ENCODE results near the gene CTSW. TPM values are rescaled to one million over a fixed set of nuclear protein-coding genes. Genes with fewer than 3 reads are reported as not detected.

The CTSW gene
- total RNA-seq, 4 donors from 2014 or later = 0.20 to 0.49 (median 0.32) TPM; not detected in 1

DNA sequence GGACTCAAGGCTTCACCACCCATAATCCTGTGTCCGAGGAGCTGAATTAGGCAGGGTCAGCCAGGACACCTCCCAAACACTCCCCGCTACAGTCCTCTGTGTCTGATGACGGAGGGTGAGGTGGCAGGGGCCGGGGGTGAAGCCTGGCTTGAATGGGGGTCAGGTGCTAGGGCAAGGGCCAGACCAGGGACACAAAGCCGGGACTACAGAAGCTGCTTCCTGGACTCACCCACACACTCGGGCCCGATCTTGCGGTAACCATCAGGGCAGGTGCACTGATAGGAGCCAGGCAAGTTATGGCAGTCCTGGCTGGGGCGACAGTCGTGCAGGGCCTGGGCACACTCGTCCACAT is 9.4 kb upstream of the CTSW start:
- Histone ChIP-seq H3K4me3 (no peak overlapping the region), H3K27ac (peak overlapping the region in 1 of 4 donors; percentile 83), H3K27me3 (no peaks in the 10 kb centered on the region), H3K9me3 (no peaks in the 10 kb centered on the region), H3K36me3 (peaks cover 0 to 18% of the 10 kb centered on the region in 2 donors), H3K4me1 (peaks cover 0 to 19% of the 10 kb centered on the region in 2 donors)
- DNase-seq = no peak
- intact Hi-C loops (cut with DNase I; ENCODE audit: low total_unique reads) (no loop called here), in situ Hi-C loops (cut with MboI; ENCODE audit: low sequenced_read_pairs in 4 of 4) (no loop called here)
- TF ChIP-seq, protein P1, sequence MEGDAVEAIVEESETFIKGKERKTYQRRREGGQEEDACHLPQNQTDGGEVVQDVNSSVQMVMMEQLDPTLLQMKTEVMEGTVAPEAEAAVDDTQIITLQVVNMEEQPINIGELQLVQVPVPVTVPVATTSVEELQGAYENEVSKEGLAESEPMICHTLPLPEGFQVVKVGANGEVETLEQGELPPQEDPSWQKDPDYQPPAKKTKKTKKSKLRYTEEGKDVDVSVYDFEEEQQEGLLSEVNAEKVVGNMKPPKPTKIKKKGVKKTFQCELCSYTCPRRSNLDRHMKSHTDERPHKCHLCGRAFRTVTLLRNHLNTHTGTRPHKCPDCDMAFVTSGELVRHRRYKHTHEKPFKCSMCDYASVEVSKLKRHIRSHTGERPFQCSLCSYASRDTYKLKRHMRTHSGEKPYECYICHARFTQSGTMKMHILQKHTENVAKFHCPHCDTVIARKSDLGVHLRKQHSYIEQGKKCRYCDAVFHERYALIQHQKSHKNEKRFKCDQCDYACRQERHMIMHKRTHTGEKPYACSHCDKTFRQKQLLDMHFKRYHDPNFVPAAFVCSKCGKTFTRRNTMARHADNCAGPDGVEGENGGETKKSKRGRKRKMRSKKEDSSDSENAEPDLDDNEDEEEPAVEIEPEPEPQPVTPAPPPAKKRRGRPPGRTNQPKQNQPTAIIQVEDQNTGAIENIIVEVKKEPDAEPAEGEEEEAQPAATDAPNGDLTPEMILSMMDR (IDR thresholded peaks at IDR 0.05 in 4 of 5, conservative IDR thresholded peaks at IDR 0.05 in 1 of 5) = no peak
- TF ChIP-seq POLR2A (IDR thresholded peaks at IDR 0.05) = no peak
- no peak for ATAC-seq

GRCh38 chr11:65870706-65871681 is 8.6 kb upstream of the CTSW start:
- Histone ChIP-seq H3K27me3 (no peaks in the 10 kb centered on the region), H3K27ac (peak overlapping the region; percentile 80 to 87 (median 82)), H3K4me1 (peaks cover 0 to 19% of the 10 kb centered on the region in 2 donors), H3K36me3 (peaks cover 0 to 11% of the 10 kb centered on the region in 2 donors), H3K9me3 (no peaks in the 10 kb centered on the region), H3K4me3 (no peak overlapping the region)
- TF ChIP-seq, protein P1 (IDR thresholded peaks at IDR 0.05 in 4 of 5, conservative IDR thresholded peaks at IDR 0.05 in 1 of 5) = no peak
- no peak for TF ChIP-seq POLR2A (IDR thresholded peaks at IDR 0.05)
- in situ Hi-C loops (cut with MboI; ENCODE audit: low sequenced_read_pairs in 4 of 4) = no loop called here
- ATAC-seq (no peak), DNase-seq (no peak)
- intact Hi-C loops (cut with DNase I; ENCODE audit: low total_unique reads) = no loop called here

DNA sequence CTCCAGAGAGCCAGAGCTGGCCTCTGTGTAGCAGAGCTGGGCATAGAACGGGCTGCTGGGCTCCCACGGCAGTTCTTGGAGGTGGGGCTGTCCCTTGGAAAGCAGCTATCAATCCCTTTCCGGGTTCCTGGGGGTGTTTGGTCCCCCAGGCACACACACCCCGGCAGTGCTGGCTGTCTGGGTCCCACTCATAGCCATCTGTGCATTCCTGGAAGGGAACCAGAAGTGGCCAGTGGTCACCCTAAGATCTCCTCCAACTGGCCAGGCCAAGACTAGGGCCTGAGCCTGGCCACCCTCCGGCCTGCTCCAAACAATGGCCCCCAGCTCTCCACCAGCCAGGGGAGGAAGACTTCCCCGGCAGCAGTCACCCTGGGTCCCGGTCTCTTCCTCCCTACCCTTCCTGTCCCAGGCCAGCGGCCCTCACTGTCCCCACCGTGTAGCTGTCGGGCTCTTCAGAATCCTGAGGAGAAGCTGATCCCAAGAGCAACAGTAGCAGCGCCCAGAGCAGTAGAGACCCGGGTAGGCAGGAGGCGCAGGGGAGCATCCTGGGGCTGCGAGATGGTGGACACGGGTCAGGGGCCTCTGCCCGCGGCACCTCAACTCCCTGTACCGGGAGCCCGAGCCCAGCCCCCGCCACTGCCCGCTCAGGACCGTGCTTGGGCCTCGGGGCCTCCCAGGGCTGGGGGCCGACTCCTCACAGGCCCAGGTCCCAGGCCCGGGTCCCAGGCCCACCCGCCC is 7.7 kb upstream of the CTSW start:
- TF ChIP-seq, protein P1 (IDR thresholded peaks at IDR 0.05 in 4 of 5, conservative IDR thresholded peaks at IDR 0.05 in 1 of 5) = peak in 1 of 5 experiments; percentile 8
- TF ChIP-seq POLR2A (IDR thresholded peaks at IDR 0.05) = no peak
- intact Hi-C loops (cut with DNase I; ENCODE audit: low total_unique reads) (no loop called here), in situ Hi-C loops (cut with MboI; ENCODE audit: low sequenced_read_pairs in 4 of 4) (no loop called here)
- no peaks in the 10 kb centered on the region for H3K27me3 ChIP-seq
- H3K4me1 ChIP-seq = peaks cover 0 to 19% of the 10 kb centered on the region in 2 donors
- H3K4me3 ChIP-seq = peak overlapping the region; percentile 54 to 63 (median 60)
- H3K36me3 ChIP-seq = peaks cover 0 to 1% of the 10 kb centered on the region in 2 donors
- DNase-seq (no peak), ATAC-seq (peak; percentile 5 to 18)
- H3K9me3 ChIP-seq = no peaks in the 10 kb centered on the region
- H3K27ac ChIP-seq = peak overlapping the region; percentile 80 to 87 (median 82)

DNA sequence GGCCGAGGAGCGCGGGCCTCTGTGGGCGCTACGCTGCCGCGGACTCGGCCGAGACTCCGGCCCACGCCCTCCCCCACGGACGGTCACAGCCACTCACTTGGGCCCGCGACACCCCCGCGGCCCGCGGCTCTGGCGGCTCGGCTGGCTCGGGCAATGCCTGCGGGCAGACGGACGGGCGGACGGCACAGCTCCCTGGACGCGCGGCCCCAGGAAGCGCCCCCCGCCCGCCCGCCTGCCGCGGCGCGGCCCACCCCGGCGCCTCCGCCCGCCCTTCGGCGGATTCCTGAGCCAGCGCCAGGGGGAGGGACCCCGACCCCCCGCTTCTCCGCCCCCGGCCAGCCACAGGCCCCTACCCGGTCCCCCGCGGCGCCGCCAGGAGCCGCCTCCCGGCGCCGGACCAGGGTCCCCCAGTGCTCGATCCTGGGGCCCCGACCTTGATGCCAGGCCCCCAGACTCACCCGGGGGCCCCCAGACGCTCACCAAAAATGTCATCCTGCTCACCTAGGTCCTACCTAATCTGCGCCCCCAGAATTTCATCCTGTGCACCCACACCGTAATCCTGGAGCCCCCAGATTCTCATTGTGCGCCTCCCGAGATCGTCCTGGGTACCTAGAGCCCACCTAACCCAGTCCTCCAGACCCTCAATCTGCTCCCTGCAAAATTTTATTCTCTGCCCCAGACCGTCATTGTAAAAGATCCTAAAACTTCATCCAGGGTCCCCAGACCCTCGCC is 6.9 kb upstream of the CTSW start, which contains the start of gene EFEMP2:
Gene EFEMP2 (minus strand): TSS at position 215 of the 732 bp plus-strand sequence. CDS start 446 bp downstream, outside the sequence.
- ATAC-seq (peak; percentile 12 to 21), DNase-seq (no peak)
- in situ Hi-C loops (cut with MboI; ENCODE audit: low sequenced_read_pairs in 4 of 4) (no loop called here), intact Hi-C loops (cut with DNase I; ENCODE audit: low total_unique reads) (loop anchor here (1.0 kb wide), 3 partner anchors 12 to 89 kb away; partner anchors contain the start of genes FIBP, MUS81 and SART1)
- H3K4me1 ChIP-seq = peaks cover 0 to 19% of the 10 kb centered on the region in 2 donors
- peak within 1 kb of the TSS; percentile 80 to 87 (median 82) for H3K27ac ChIP-seq
- no peaks in the 10 kb centered on the region for H3K9me3 ChIP-seq
- H3K4me3 ChIP-seq = peak within 1 kb of the TSS; percentile 54 to 63 (median 60)
- H3K27me3 ChIP-seq = no peaks in the 10 kb centered on the region
- no peaks in the 10 kb centered on the region for H3K36me3 ChIP-seq
- no peak for TF ChIP-seq POLR2A (IDR thresholded peaks at IDR 0.05)
- TF ChIP-seq, protein P1 (IDR thresholded peaks at IDR 0.05 in 4 of 5, conservative IDR thresholded peaks at IDR 0.05 in 1 of 5) = peak in 1 of 5 experiments; percentile 2
